ENCODE data around the gene MICALL1. TPM values are rescaled to one million over a fixed set of nuclear protein-coding genes. Genes with fewer than 3 reads are reported as not detected.
A peak's percentile ranks its signal among the peaks of the same experiment; 100 is the strongest.

MICALL1 gene
- total RNA-seq, 1 experiment from 2014 or later = 47.2 TPM

DNA sequence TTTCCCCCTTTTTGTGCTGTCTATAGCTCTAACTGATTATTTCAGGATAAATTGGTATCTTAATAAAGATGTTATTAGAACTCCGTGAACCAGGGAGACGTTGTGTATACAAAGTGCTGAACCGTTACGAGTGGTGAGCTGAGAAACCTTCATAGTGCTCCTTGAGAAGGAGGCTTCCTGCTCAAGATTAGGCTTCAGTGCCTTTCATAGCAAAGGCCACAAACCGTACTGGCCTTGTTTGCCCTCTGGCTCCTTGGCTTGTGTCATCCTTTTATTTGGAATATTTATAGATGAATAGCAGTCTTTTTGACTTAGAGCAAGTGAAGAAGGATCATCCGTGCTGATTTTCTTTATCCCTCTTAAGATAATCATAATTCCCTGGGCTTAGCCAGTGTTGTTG, 40.6 kb upstream of the MICALL1 start (continued):
- TF ChIP-seq, protein P1, sequence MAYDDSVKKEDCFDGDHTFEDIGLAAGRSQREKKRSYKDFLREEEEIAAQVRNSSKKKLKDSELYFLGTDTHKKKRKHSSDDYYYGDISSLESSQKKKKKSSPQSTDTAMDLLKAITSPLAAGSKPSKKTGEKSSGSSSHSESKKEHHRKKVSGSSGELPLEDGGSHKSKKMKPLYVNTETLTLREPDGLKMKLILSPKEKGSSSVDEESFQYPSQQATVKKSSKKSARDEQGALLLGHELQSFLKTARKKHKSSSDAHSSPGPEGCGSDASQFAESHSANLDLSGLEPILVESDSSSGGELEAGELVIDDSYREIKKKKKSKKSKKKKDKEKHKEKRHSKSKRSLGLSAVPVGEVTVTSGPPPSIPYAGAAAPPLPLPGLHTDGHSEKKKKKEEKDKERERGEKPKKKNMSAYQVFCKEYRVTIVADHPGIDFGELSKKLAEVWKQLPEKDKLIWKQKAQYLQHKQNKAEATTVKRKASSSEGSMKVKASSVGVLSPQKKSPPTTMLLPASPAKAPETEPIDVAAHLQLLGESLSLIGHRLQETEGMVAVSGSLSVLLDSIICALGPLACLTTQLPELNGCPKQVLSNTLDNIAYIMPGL (CRISPR knock-in tag; IDR thresholded peaks at IDR 0.05) = no peak
- TF ChIP-seq, protein P2, sequence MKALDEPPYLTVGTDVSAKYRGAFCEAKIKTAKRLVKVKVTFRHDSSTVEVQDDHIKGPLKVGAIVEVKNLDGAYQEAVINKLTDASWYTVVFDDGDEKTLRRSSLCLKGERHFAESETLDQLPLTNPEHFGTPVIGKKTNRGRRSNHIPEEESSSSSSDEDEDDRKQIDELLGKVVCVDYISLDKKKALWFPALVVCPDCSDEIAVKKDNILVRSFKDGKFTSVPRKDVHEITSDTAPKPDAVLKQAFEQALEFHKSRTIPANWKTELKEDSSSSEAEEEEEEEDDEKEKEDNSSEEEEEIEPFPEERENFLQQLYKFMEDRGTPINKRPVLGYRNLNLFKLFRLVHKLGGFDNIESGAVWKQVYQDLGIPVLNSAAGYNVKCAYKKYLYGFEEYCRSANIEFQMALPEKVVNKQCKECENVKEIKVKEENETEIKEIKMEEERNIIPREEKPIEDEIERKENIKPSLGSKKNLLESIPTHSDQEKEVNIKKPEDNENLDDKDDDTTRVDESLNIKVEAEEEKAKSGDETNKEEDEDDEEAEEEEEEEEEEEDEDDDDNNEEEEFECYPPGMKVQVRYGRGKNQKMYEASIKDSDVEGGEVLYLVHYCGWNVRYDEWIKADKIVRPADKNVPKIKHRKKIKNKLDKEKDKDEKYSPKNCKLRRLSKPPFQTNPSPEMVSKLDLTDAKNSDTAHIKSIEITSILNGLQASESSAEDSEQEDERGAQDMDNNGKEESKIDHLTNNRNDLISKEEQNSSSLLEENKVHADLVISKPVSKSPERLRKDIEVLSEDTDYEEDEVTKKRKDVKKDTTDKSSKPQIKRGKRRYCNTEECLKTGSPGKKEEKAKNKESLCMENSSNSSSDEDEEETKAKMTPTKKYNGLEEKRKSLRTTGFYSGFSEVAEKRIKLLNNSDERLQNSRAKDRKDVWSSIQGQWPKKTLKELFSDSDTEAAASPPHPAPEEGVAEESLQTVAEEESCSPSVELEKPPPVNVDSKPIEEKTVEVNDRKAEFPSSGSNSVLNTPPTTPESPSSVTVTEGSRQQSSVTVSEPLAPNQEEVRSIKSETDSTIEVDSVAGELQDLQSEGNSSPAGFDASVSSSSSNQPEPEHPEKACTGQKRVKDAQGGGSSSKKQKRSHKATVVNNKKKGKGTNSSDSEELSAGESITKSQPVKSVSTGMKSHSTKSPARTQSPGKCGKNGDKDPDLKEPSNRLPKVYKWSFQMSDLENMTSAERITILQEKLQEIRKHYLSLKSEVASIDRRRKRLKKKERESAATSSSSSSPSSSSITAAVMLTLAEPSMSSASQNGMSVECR (CRISPR knock-in tag; IDR thresholded peaks at IDR 0.05; ENCODE audit: borderline replicate concordance) = no peak
- TF ChIP-seq GTF2I (CRISPR knock-in tag; conservative IDR thresholded peaks at IDR 0.05) (no peak), NR2C2 (CRISPR knock-in tag; IDR thresholded peaks at IDR 0.05) (no peak), ZNF281 (CRISPR knock-in tag; IDR thresholded peaks at IDR 0.05) (no peak)
- TF ChIP-seq, protein P3, sequence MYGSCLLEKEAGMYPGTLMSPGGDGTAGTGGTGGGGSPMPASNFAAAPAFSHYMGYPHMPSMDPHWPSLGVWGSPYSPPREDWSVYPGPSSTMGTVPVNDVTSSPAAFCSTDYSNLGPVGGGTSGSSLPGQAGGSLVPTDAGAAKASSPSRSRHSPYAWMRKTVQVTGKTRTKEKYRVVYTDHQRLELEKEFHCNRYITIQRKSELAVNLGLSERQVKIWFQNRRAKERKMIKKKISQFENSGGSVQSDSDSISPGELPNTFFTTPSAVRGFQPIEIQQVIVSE (CRISPR knock-in tag; IDR thresholded peaks at IDR 0.05; ENCODE audit: borderline replicate concordance) = no peak

DNA sequence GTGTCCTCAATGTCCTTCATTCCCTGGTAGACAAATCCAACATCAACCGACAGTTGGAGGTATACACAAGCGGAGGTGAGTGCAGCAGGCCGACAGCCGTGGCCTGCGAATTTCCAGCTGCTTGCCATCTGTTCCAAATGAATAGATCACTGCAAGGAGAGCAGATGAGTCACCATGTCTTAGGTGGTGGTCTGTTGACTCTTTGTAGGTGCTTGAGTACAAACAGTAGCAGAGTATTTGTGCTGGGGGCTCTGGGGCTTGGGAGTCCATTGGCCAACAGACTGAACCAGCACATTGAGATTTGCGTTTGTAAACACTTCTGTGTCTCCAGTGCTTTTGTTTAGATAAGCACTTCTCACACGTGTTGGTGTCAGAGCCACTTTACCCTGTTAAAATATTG, 35.8 kb upstream of the MICALL1 start:
- no peak for DNase-seq (ENCODE audit: low spot score)
- no peak for TF ChIP-seq SOX15 (CRISPR knock-in tag; IDR thresholded peaks at IDR 0.05)
- no peak for TF ChIP-seq NR1H2 (CRISPR knock-in tag; IDR thresholded peaks at IDR 0.05)
- no peak for TF ChIP-seq EMX1 (CRISPR knock-in tag; IDR thresholded peaks at IDR 0.05)
- TF ChIP-seq CREM (CRISPR knock-in tag; IDR thresholded peaks at IDR 0.05) = no peak
- no peak for TF ChIP-seq PREB (CRISPR knock-in tag; IDR thresholded peaks at IDR 0.05; ENCODE audit: borderline replicate concordance)
- TF ChIP-seq ZNF425 (CRISPR knock-in tag; conservative IDR thresholded peaks at IDR 0.05) = no peak
- TF ChIP-seq, protein P4, sequence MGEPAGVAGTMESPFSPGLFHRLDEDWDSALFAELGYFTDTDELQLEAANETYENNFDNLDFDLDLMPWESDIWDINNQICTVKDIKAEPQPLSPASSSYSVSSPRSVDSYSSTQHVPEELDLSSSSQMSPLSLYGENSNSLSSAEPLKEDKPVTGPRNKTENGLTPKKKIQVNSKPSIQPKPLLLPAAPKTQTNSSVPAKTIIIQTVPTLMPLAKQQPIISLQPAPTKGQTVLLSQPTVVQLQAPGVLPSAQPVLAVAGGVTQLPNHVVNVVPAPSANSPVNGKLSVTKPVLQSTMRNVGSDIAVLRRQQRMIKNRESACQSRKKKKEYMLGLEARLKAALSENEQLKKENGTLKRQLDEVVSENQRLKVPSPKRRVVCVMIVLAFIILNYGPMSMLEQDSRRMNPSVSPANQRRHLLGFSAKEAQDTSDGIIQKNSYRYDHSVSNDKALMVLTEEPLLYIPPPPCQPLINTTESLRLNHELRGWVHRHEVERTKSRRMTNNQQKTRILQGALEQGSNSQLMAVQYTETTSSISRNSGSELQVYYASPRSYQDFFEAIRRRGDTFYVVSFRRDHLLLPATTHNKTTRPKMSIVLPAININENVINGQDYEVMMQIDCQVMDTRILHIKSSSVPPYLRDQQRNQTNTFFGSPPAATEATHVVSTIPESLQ (CRISPR knock-in tag; IDR thresholded peaks at IDR 0.05) = no peak
- TF ChIP-seq ETV6 (CRISPR knock-in tag; IDR thresholded peaks at IDR 0.05) = no peak
- TF ChIP-seq TEAD4 (CRISPR knock-in tag; IDR thresholded peaks at IDR 0.05) = no peak
- TF ChIP-seq E2F5 (CRISPR knock-in tag; IDR thresholded peaks at IDR 0.05) = no peak
- TF ChIP-seq KAT7 (CRISPR knock-in tag; IDR thresholded peaks at IDR 0.05; ENCODE audit: borderline replicate concordance) = no peak
- no peak for TF ChIP-seq JAZF1 (CRISPR knock-in tag; IDR thresholded peaks at IDR 0.05)

More for the DNA sequence above, 35.8 kb upstream of the MICALL1 start:
- Mint-ChIP-seq H3K9me3 (no peaks in the 10 kb centered on the region), H3K4me3 (no peak overlapping the region), H3K27ac (peak overlapping the region; percentile 78; the same call in 1 of the 2 replicates), H3K4me1 (no peaks in the 10 kb centered on the region), H3K27me3 (ENCODE audit: low read depth) (no peaks in the 10 kb centered on the region), H3K36me3 (peaks cover 78% of the 10 kb centered on the region)
- CTCF ChIA-PET = no interaction called here
- POLR2A ChIA-PET = no interaction called here
- ATAC-seq = no peak

All from WTC11 (cell line).